GF-D8 (cell line): ENCODE measurements around the gene NAXD.

Experiments
- DNase-seq: peaks from one replicate; lab custom pipeline; 2025; lab: John Stamatoyannopoulos, UW

Gene NAXD

GRCh38 chr13:110644892-110645521 is 29.7 kb downstream of the NAXD start:
- no peak for DNase-seq

- DNase-seq: no peak
These were observed 30.4 kb downstream of the NAXD start for GRCh38 chr13:110645750-110646149.

GRCh38 chr13:110646442-110647364 is 31.4 kb downstream of the NAXD start:
- DNase-seq: no peak

GRCh38 chr13:110647365-110647737 is 32.0 kb downstream of the NAXD start:
- DNase-seq: no peak

- no peak for DNase-seq
These were observed 32.9 kb downstream of the NAXD start for GRCh38 chr13:110648146-110648819.

- DNase-seq: no peak
These were observed 33.6 kb downstream of the NAXD start for GRCh38 chr13:110648848-110649421.

- no peak for DNase-seq
These were observed 34.2 kb downstream of the NAXD start for GRCh38 chr13:110649551-110649950.

GRCh38 chr13:110650436-110650835 is 35.1 kb downstream of the NAXD start:
- no peak for DNase-seq

GRCh38 chr13:110651271-110651670 is 35.9 kb downstream of the NAXD start:
- DNase-seq: no peak

GRCh38 chr13:110651726-110652230 is 36.4 kb downstream of the NAXD start:
- no peak for DNase-seq

GRCh38 chr13:110652231-110652730 is 36.9 kb downstream of the NAXD start:
- DNase-seq: no peak

GRCh38 chr13:110652764-110653163 is 37.4 kb downstream of the NAXD start:
- no peak for DNase-seq

GRCh38 chr13:110653271-110653670 is 37.9 kb downstream of the NAXD start:
- no peak for DNase-seq

GRCh38 chr13:110653851-110654250 is 38.5 kb downstream of the NAXD start:
- DNase-seq: no peak

- no peak for DNase-seq
These were observed 41.9 kb downstream of the NAXD start for GRCh38 chr13:110657196-110657595.

GRCh38 chr13:110658218-110658911 is 43.0 kb downstream of the NAXD start:
- peak; percentile 68 for DNase-seq

GRCh38 chr13:110661256-110661655 is 45.9 kb downstream of the NAXD start:
- no peak for DNase-seq

- no peak for DNase-seq
These were observed 46.7 kb downstream of the NAXD start for GRCh38 chr13:110662091-110662490.

GRCh38 chr13:110662777-110663443 is 47.6 kb downstream of the NAXD start:
- no peak for DNase-seq

- DNase-seq: no peak
These were observed 48.1 kb downstream of the NAXD start for GRCh38 chr13:110663491-110663890.

GRCh38 chr13:110664041-110664440 is 48.7 kb downstream of the NAXD start:
- peak; percentile 23 for DNase-seq
